ENCODE data around the gene ZFHX3. TPM values are rescaled to one million over a fixed set of nuclear protein-coding genes. Genes with fewer than 3 reads are reported as not detected.

The ZFHX3 gene
- total and polyA plus RNA-seq, 9 donors, result 3.4 to 17.6 (median 11.9) TPM

GRCh38 chr16:72744076-72744793 is 303.7 kb downstream of the ZFHX3 start:
- no peak overlapping the region for H3K4me3 ChIP-seq
- TF ChIP-seq POLR2A (IDR thresholded peaks at IDR 0.05), result no peak
- TF ChIP-seq EP300 (IDR thresholded peaks at IDR 0.05), result no peak
- TF ChIP-seq CTCF (IDR thresholded peaks at IDR 0.05), result no peak
- 89 to 90% (median 90%) methylated on average over 2 of the region's 2 CpGs for WGBS, 3 donors
- no peaks in the 10 kb centered on the region for H3K9me3 ChIP-seq
- no peaks in the 10 kb centered on the region for H3K4me1 ChIP-seq (ENCODE audit: insufficient read depth)
- intact Hi-C loops (cut with DNase I), result no loop called here
- no peak overlapping the region for H3K27ac ChIP-seq
- H3K27me3 ChIP-seq, result no peaks in the 10 kb centered on the region
- H3K36me3 ChIP-seq, result no peaks in the 10 kb centered on the region
- DNase-seq, result no peak

GRCh38 chr16:72743011-72743761 is 304.7 kb downstream of the ZFHX3 start:
- Histone ChIP-seq H3K9me3 (no peaks in the 10 kb centered on the region), H3K36me3 (no peaks in the 10 kb centered on the region), H3K4me3 (no peak overlapping the region), H3K27me3 (no peaks in the 10 kb centered on the region), H3K27ac (no peak overlapping the region), H3K4me1 (ENCODE audit: insufficient read depth) (no peaks in the 10 kb centered on the region)
- WGBS, 3 donors, result 88 to 91% (median 91%) methylated on average over 8 of the region's 8 CpGs
- TF ChIP-seq CTCF (IDR thresholded peaks at IDR 0.05), result no peak
- TF ChIP-seq POLR2A (IDR thresholded peaks at IDR 0.05), result no peak
- no peak for TF ChIP-seq EP300 (IDR thresholded peaks at IDR 0.05)
- intact Hi-C loops (cut with DNase I), result no loop called here
- DNase-seq, result no peak

- Histone ChIP-seq H3K9me3 (no peaks in the 10 kb centered on the region), H3K27ac (no peak overlapping the region), H3K4me1 (ENCODE audit: insufficient read depth) (no peaks in the 10 kb centered on the region), H3K27me3 (no peaks in the 10 kb centered on the region), H3K4me3 (no peak overlapping the region), H3K36me3 (no peaks in the 10 kb centered on the region)
- 57 to 71% (median 61%) methylated on average over 2 of the region's 2 CpGs for WGBS, 3 donors
- TF ChIP-seq EP300 (IDR thresholded peaks at IDR 0.05) (no peak), POLR2A (IDR thresholded peaks at IDR 0.05) (no peak), CTCF (IDR thresholded peaks at IDR 0.05) (no peak)
- no peak for DNase-seq
- intact Hi-C loops (cut with DNase I), result no loop called here
These were observed 307.6 kb downstream of the ZFHX3 start for GRCh38 chr16:72740347-72740746.

GRCh38 chr16:72739577-72739976 is 308.4 kb downstream of the ZFHX3 start:
- TF ChIP-seq CTCF (IDR thresholded peaks at IDR 0.05), result no peak
- no peak for TF ChIP-seq EP300 (IDR thresholded peaks at IDR 0.05)
- no peak for TF ChIP-seq POLR2A (IDR thresholded peaks at IDR 0.05)
- no peak overlapping the region for H3K27ac ChIP-seq
- peaks cover 0 to 3% of the 10 kb centered on the region in 2 donors for H3K9me3 ChIP-seq
- intact Hi-C loops (cut with DNase I), result no loop called here
- no peak overlapping the region for H3K4me3 ChIP-seq
- WGBS, 3 donors, result 32 to 38% (median 34%) methylated on average over 1 of the region's 1 CpG
- DNase-seq, result no peak
- no peaks in the 10 kb centered on the region for H3K27me3 ChIP-seq
- no peaks in the 10 kb centered on the region for H3K4me1 ChIP-seq (ENCODE audit: insufficient read depth)
- H3K36me3 ChIP-seq, result no peaks in the 10 kb centered on the region

All from ovary (tissue), 9 donors.